Vagina (tissue), 2 donors: ENCODE measurements around the gene ANKFN1. TPM values are rescaled to one million over a fixed set of nuclear protein-coding genes. Genes with fewer than 3 reads are reported as not detected.

Experiments
- DNase-seq, 2 donors: peaks; one replicate each; pipeline ENCODE4 v3.0.0-alpha.2; 2017; ENCODE audit errors: extremely low spot score in 2 of 2
- H3K27ac ChIP-seq: fragments of 200-600 bp; sonication (generic); one replicate; pipeline ENCODE4 v1.5.1; 2019
- H3K27me3 ChIP-seq: fragments of 200-600 bp; sonication (generic); one replicate; pipeline ENCODE4 v1.5.1; 2019
- H3K36me3 ChIP-seq, 2 donors: fragments of 200-600 bp; sonication (generic); one replicate each; pipeline ENCODE4 v1.5.1; 2017 to 2019
- H3K4me1 ChIP-seq: fragments of 200-600 bp; sonication (generic); one replicate; pipeline ENCODE4 v1.5.1; 2019
- H3K4me3 ChIP-seq, 2 donors: fragments of 200-600 bp; sonication (generic); 1 replicate in 1 of 2; 2 replicates in 1 of 2; pipeline ENCODE4 v1.5.1; 2016 to 2019
- H3K9me3 ChIP-seq: fragments of 200-600 bp; sonication (generic); one replicate; pipeline ENCODE4 v1.5.1; 2019
- POLR2A ChIP-seq, 2 donors: fragments of 450-650 bp; IDR thresholded peaks; one replicate each; pipeline ENCODE4 v1.6.1; 2017; ENCODE audit warnings: antibody characterized with exemption in 2 of 2, mild to moderate bottlenecking in 2 of 2, moderate library complexity in 2 of 2
- POLR2AphosphoS5 ChIP-seq, 2 donors: sonication (generic); formaldehyde crosslinking; IDR thresholded peaks; one replicate each; pipeline ENCODE4 v1.9.0; 2017; ENCODE audit warnings: antibody characterized with exemption in 2 of 2, mild to moderate bottlenecking in 2 of 2, low read depth in 1 of 2; ENCODE audit not compliant: insufficient read depth in 1 of 2
- intact Hi-C: fragments of 100-400 bp; cut with DNase I; formaldehyde crosslinking; loops from one replicate; pipeline ENCODE4 v1.15.1; 2023
- total RNA-seq: library from RNA; depleted of rRNA; stranded (reverse); fragments of >200 nt; gene quantifications from one replicate; pipeline ENCODE4 v1.2.3, GENCODE V29; 2016
- TF ChIP-seq, protein P1 (sequence below), 3 experiments: fragments of 450-650 bp in 2 of 3; fragments of 200-600 bp in 1 of 3; sonication (generic) in 1 of 3; IDR thresholded peaks; one replicate each; pipeline ENCODE4 v1.5.1; 2017 to 2019; ENCODE audit warnings: antibody characterized with exemption in 3 of 3, mild to moderate bottlenecking in 2 of 3, moderate library complexity in 2 of 3

The ANKFN1 gene
- total RNA-seq, 1 donor from 2014 or later, result 3.4 TPM

DNA sequence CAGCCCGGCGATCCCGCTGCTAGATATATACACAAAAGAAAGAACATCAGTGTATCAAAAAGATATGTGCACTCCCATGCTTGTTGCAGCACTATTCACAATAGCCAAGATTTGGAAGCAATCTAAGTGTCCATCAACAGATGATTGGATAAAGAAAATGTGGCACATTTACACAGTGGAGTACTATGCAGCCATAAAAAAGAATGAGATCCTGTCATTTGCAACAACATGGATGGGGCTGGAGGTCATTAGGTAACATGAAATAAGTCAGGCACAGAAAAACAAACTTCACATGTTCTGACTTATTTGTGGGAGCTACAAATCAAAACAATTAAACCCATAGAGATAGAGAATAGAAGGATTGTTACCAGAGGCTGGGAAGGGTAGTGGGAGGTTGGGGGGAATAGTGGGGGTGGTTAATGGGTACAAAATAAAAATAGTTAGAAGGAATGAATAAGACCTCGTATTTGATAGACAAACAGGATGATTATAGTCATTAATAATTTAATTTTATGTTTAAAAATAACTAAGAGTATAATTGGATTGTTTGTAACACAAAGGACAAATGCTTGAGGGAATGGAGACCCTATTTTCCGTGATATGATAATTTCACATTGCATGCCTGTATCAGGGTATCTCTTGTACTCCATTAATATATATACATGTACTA, 263.5 kb downstream of the ANKFN1 start:
- intact Hi-C loops, result no loop called here
- H3K4me1 ChIP-seq, result no peaks in the 10 kb centered on the region
- H3K27me3 ChIP-seq, result no peaks in the 10 kb centered on the region
- TF ChIP-seq POLR2AphosphoS5 (IDR thresholded peaks at IDR 0.05; ENCODE audit: insufficient read depth in 1 of 2, low read depth in 1 of 2), result no peak
- TF ChIP-seq POLR2A (IDR thresholded peaks at IDR 0.05), result no peak
- TF ChIP-seq, protein P1, sequence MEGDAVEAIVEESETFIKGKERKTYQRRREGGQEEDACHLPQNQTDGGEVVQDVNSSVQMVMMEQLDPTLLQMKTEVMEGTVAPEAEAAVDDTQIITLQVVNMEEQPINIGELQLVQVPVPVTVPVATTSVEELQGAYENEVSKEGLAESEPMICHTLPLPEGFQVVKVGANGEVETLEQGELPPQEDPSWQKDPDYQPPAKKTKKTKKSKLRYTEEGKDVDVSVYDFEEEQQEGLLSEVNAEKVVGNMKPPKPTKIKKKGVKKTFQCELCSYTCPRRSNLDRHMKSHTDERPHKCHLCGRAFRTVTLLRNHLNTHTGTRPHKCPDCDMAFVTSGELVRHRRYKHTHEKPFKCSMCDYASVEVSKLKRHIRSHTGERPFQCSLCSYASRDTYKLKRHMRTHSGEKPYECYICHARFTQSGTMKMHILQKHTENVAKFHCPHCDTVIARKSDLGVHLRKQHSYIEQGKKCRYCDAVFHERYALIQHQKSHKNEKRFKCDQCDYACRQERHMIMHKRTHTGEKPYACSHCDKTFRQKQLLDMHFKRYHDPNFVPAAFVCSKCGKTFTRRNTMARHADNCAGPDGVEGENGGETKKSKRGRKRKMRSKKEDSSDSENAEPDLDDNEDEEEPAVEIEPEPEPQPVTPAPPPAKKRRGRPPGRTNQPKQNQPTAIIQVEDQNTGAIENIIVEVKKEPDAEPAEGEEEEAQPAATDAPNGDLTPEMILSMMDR (IDR thresholded peaks at IDR 0.05), result no peak
- H3K9me3 ChIP-seq, result no peaks in the 10 kb centered on the region
- no peaks in the 10 kb centered on the region for H3K36me3 ChIP-seq
- H3K4me3 ChIP-seq, result no peak overlapping the region
- no peak for DNase-seq
- H3K27ac ChIP-seq, result no peak overlapping the region

DNA sequence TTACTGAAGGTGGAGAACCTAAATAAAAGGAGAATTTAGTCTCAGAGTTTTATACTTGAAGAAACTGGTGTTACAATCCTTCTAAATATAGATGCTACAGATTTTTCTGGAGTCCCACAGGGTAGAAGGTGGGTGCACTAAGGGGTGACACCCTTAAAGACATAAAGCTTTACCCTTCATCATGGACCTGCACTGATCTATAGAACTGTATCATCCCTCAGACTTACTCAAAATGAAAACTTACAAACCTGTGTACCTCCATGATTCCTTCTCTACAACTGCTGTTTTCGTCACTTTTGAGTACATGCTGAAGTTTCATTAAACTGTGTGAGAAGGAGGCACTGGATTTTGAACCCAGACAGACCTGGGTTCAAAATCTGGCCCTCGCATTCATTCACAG, 270.7 kb downstream of the ANKFN1 start:
- Histone ChIP-seq H3K9me3 (no peaks in the 10 kb centered on the region), H3K4me3 (no peak overlapping the region), H3K4me1 (no peaks in the 10 kb centered on the region), H3K27ac (no peak overlapping the region), H3K27me3 (no peaks in the 10 kb centered on the region), H3K36me3 (no peaks in the 10 kb centered on the region)
- no peak for TF ChIP-seq POLR2AphosphoS5 (IDR thresholded peaks at IDR 0.05; ENCODE audit: insufficient read depth in 1 of 2, low read depth in 1 of 2)
- no peak for TF ChIP-seq POLR2A (IDR thresholded peaks at IDR 0.05)
- TF ChIP-seq, protein P1 (IDR thresholded peaks at IDR 0.05), result no peak
- intact Hi-C loops, result no loop called here
- DNase-seq, result no peak

DNA sequence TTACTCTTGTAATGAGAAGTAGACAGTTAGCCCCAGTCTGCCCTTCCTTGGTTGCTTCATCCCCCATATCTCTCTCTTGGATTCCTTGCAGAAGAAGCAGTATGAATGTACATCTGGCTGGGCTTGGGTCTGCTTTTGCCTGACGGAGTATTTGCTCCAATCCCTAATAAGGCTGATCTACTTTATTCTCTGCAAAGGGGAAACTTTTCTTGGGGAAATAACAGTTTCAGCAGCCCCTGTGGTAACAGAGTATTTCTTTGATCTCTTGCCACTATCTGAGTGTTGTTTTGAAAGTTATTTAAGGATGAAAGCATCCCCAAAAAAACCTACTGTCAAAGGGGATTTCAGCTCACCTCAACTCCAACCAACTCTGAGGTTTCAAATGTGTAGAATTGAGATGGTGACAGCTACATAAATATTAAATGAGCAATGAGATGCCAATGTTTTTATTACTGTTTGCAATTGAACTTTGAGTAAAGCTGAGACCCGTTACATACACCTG, 271.3 kb downstream of the ANKFN1 start:
- intact Hi-C loops, result no loop called here
- TF ChIP-seq POLR2A (IDR thresholded peaks at IDR 0.05) (no peak), POLR2AphosphoS5 (IDR thresholded peaks at IDR 0.05; ENCODE audit: insufficient read depth in 1 of 2, low read depth in 1 of 2) (no peak)
- TF ChIP-seq, protein P1 (IDR thresholded peaks at IDR 0.05), result no peak
- H3K9me3 ChIP-seq, result no peaks in the 10 kb centered on the region

DNA sequence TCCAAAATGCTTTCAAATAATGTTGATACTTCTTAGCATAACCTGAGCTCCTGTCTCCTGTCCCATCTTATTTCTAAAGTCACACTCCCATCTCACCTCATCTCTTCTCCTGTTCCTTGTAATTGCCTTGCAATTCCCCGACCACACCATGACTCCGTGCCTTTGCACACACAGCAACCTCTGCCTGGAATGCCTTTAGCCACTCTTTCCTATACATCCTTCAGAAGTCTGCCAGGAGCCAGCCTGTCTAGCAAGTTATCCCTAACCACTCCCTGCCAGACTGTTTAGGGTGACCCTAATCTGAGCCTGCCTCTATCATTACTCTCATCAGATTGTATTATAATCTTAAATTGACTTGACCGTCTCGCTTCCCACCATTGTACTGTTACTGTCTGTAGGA, 272.2 kb downstream of the ANKFN1 start:
- H3K9me3 ChIP-seq, result no peaks in the 10 kb centered on the region
- no peak overlapping the region for H3K27ac ChIP-seq
- no peaks in the 10 kb centered on the region for H3K27me3 ChIP-seq
- intact Hi-C loops, result no loop called here
- TF ChIP-seq, protein P1 (IDR thresholded peaks at IDR 0.05), result no peak
- no peak for TF ChIP-seq POLR2A (IDR thresholded peaks at IDR 0.05)
- no peak for TF ChIP-seq POLR2AphosphoS5 (IDR thresholded peaks at IDR 0.05; ENCODE audit: insufficient read depth in 1 of 2, low read depth in 1 of 2)
- DNase-seq, result no peak
- no peaks in the 10 kb centered on the region for H3K36me3 ChIP-seq
- H3K4me3 ChIP-seq, result no peak overlapping the region
- H3K4me1 ChIP-seq, result no peaks in the 10 kb centered on the region

More for the DNA sequence above, 271.3 kb downstream of the ANKFN1 start:
- H3K36me3 ChIP-seq, result no peaks in the 10 kb centered on the region
- DNase-seq, result no peak
- no peaks in the 10 kb centered on the region for H3K4me1 ChIP-seq
- no peak overlapping the region for H3K27ac ChIP-seq
- H3K27me3 ChIP-seq, result no peaks in the 10 kb centered on the region
- H3K4me3 ChIP-seq, result no peak overlapping the region

DNA sequence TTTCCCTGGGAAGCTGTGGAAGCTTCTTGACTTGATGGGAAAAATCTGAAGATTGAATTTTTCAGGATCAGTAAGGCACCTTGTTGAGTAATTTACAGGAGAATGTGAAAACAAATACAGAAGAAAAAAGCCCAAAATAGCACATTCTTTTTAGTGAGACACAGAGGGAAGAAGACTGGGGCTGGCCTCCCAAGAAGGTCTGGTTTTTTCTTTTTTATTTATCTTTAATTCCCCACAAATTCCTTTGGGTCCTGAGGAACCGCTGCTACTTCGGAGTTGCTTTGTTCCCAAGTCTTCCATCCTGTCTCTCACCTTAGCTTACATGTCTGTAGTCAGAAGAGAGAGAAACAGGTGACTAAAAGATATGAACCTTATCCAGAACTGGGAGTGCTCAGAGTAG, 273.6 kb downstream of the ANKFN1 start:
- intact Hi-C loops, result no loop called here
- Histone ChIP-seq H3K27ac (no peak overlapping the region), H3K36me3 (no peaks in the 10 kb centered on the region), H3K4me3 (no peak overlapping the region), H3K27me3 (no peaks in the 10 kb centered on the region), H3K4me1 (no peaks in the 10 kb centered on the region), H3K9me3 (no peaks in the 10 kb centered on the region)
- TF ChIP-seq, protein P1 (IDR thresholded peaks at IDR 0.05), result no peak
- TF ChIP-seq POLR2A (IDR thresholded peaks at IDR 0.05), result no peak
- TF ChIP-seq POLR2AphosphoS5 (IDR thresholded peaks at IDR 0.05; ENCODE audit: insufficient read depth in 1 of 2, low read depth in 1 of 2), result no peak
- DNase-seq, result no peak
